A673 (cell line): ENCODE data around the gene CBX2.

ENCODE experiments used
- EZH2 ChIP-seq: fragments of 200-600 bp; sonication (generic); IDR thresholded peaks from 2 replicates; pipeline ENCODE4 v1.6.1; 2017; ENCODE audit warnings: borderline replicate concordance, low read depth, mild to moderate bottlenecking, mixed read lengths, antibody characterized with exemption, low read length; ENCODE audit not compliant: poor library complexity, severe bottlenecking
- TF ChIP-seq, protein P1 (sequence below): fragments of 300-800, 200-600 bp; sonication (generic); conservative IDR thresholded peaks from 2 replicates; pipeline ENCODE4 v1.5.1; 2017; ENCODE audit warnings: low read depth, mild to moderate bottlenecking, antibody characterized with exemption, low read length, moderate library complexity, mixed read lengths

GRCh38 chr17:79760197-79760906 is 17.6 kb upstream of the CBX2 start:
- no peak for TF ChIP-seq EZH2
- TF ChIP-seq, protein P1, sequence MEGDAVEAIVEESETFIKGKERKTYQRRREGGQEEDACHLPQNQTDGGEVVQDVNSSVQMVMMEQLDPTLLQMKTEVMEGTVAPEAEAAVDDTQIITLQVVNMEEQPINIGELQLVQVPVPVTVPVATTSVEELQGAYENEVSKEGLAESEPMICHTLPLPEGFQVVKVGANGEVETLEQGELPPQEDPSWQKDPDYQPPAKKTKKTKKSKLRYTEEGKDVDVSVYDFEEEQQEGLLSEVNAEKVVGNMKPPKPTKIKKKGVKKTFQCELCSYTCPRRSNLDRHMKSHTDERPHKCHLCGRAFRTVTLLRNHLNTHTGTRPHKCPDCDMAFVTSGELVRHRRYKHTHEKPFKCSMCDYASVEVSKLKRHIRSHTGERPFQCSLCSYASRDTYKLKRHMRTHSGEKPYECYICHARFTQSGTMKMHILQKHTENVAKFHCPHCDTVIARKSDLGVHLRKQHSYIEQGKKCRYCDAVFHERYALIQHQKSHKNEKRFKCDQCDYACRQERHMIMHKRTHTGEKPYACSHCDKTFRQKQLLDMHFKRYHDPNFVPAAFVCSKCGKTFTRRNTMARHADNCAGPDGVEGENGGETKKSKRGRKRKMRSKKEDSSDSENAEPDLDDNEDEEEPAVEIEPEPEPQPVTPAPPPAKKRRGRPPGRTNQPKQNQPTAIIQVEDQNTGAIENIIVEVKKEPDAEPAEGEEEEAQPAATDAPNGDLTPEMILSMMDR, result no peak
